Activated naive CD8-positive, alpha-beta T cell treated with anti-CD3 and anti-CD28 coated beads for 36 hours (primary cell): Measurements from ENCODE around the gene LNX1. TPM values are rescaled to one million over a fixed set of nuclear protein-coding genes. Genes with fewer than 3 reads are reported as not detected.
"Not testable (repeated sequence)": the region's sequence is repeated elsewhere in the genome, so short reads cannot be mapped to it uniquely, and the experiment has no call there.

ENCODE experiments used
- DNase-seq: peaks from one replicate; pipeline ENCODE4 v3.0.0; 2021
- H3K27ac Mint-ChIP-seq: one replicate; pipeline ENCODE4 v1.8.0; 2022; ENCODE audit warnings: mild to moderate bottlenecking, moderate library complexity, mixed read lengths
- H3K27me3 Mint-ChIP-seq: one replicate; pipeline ENCODE4 v1.8.0; 2022; ENCODE audit warnings: mild to moderate bottlenecking, mixed read lengths
- H3K36me3 Mint-ChIP-seq: one replicate; pipeline ENCODE4 v1.8.0; 2021; ENCODE audit warnings: mild to moderate bottlenecking, mixed read lengths
- H3K4me1 Mint-ChIP-seq: one replicate; pipeline ENCODE4 v1.8.0; 2021; ENCODE audit warnings: mixed read lengths
- H3K4me3 Mint-ChIP-seq: one replicate; pipeline ENCODE4 v1.8.0; 2022; ENCODE audit warnings: mild to moderate bottlenecking, moderate library complexity, mixed read lengths
- H3K9me3 Mint-ChIP-seq: one replicate; pipeline ENCODE4 v1.8.0; 2022; ENCODE audit warnings: mixed read lengths
- total RNA-seq, 2 experiments: library from RNA; stranded (reverse); gene quantifications; one replicate each; pipeline ENCODE4 v1.2.3, GENCODE V29; 2021

The LNX1 gene
- total RNA-seq, 2 experiments from 2014 or later, result not detected

DNA sequence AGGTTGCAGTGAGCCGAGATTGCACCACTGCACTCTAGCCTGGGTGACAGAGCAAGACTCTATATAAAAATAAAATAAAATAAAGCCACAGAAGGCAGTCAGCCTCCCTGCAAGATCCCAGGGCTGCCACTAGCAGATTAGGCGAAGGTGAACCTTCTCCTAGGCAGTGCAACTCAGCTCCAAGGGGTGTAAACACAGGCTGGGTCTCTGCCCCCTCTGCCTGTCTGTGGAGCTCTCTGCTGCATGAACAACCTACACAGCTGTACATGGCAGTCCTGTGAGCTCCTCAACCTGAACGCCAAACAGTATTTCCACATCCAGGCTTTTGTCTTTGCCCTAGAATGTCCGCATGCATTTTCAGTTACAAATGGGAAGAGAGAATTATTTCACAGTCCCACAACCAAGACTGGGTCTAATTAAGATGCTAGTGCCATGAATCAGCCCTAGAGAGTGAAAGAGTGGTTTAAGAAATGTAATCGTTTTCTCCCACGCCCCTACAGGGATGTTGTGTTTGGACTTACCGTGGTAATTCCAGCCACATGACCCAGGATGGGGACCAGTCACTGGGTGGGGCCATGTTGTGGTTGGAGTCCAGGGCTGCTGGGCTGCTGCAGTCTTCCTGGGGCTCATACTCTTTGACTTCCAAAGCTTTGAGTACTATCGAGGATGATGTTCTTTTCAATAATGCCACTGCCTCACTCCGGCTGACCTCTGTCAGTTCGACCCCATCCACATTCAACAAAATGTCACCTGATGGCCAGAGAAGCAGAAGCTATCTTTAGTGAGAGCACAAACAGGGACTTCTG lies 114.9 kb downstream of the LNX1 start:
- no peaks in the 10 kb centered on the region for H3K4me1 Mint-ChIP-seq
- no peak overlapping the region for H3K27ac Mint-ChIP-seq
- peaks cover 10% of the 10 kb centered on the region for H3K27me3 Mint-ChIP-seq
- no peak overlapping the region for H3K4me3 Mint-ChIP-seq
- peaks cover 2% of the 10 kb centered on the region for H3K36me3 Mint-ChIP-seq
- peaks cover 6% of the 10 kb centered on the region for H3K9me3 Mint-ChIP-seq
- no peak for DNase-seq

DNA sequence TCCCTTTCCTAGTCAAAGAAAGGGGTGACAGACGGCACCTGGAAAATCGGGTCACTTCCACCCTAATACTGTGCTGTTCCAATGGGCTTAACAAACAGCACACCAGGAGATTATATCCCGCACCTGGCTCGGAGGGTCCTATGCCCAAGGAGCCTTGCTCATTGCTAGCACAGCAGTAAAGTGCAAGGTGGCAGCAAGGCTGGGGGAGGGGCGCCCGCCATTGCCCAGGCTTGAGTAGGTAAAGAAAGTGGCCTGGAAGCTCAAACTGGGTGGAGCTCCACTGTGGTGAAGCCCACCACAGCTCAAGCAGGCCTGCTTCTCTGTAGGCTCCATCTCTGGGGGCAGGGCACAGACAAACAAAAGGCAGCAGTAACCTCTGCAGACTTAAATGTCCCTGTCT lies 124.7 kb downstream of the LNX1 start:
- peaks cover 12% of the 10 kb centered on the region for H3K36me3 Mint-ChIP-seq
- not testable (repeated sequence) for DNase-seq, H3K4me3 Mint-ChIP-seq, H3K27ac Mint-ChIP-seq, H3K4me1 Mint-ChIP-seq, H3K27me3 Mint-ChIP-seq
- peaks cover 20% of the 10 kb centered on the region for H3K9me3 Mint-ChIP-seq

DNA sequence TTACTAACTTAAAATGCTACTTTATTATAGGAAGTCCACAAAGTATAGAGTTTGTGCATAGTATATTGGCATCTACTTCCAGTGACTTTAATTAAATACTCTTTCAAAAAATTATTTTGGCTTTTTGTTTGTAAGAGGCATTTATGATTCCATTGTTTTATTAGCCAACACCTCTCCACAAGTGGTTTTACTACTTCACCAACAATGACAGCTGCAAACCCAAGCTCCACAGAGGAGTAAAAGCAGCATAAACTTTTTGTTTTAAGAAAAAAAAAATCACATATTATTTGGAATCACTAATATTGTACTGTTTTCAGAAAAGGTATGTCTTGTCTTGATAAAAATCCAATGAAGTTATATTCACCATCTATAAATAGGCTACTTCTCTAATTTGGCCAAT lies 125.4 kb downstream of the LNX1 start:
- DNase-seq, result no peak
- H3K9me3 Mint-ChIP-seq, result peaks cover 20% of the 10 kb centered on the region

DNA sequence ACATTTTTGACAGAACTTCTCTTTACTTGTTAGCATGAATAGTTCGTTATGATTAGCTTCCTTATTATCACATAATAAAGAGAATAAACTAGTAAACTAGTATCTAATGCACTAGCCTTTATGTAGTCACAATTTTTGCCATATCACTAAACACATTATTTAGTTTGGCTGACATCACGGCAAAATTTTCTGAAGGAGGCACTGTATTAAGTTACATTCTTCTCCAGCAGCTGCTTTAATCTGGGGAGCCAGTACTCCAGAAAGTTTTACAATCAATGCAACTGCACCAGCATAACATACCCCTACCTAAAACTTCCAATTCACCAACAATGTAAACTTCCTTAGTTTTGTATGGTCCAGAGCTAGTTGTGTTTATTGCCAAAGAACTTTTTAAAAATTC lies 126.0 kb downstream of the LNX1 start:
- DNase-seq, result no peak
- H3K27ac Mint-ChIP-seq, result no peak overlapping the region
- no peaks in the 10 kb centered on the region for H3K4me1 Mint-ChIP-seq
- peaks cover 19% of the 10 kb centered on the region for H3K36me3 Mint-ChIP-seq
- no peak overlapping the region for H3K4me3 Mint-ChIP-seq
- no peaks in the 10 kb centered on the region for H3K27me3 Mint-ChIP-seq
- H3K9me3 Mint-ChIP-seq, result peaks cover 18% of the 10 kb centered on the region

More for the DNA sequence above, 125.4 kb downstream of the LNX1 start:
- Mint-ChIP-seq H3K4me1 (no peaks in the 10 kb centered on the region), H3K27ac (no peak overlapping the region), H3K36me3 (peaks cover 16% of the 10 kb centered on the region), H3K4me3 (no peak overlapping the region), H3K27me3 (no peaks in the 10 kb centered on the region)

DNA sequence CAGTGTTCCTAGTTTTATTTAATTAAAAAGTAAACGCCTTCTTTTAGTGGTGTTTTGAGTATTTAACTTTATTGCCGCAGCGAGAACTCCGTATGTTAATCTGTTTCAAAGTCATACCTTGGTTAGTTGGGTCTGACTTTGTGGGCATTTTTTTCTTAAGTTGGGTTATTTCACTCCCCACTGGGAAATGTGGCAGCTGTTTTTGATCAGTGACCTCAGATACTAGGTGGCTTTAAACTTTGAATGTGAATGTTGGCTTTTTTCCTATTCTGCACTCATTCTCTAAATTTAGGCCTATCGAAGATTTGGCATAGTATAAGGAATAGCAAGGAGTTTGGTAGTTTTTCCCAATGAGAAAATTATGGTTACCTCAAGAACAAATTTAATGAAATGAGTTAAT lies 127.9 kb downstream of the LNX1 start:
- H3K4me3 Mint-ChIP-seq, result no peak overlapping the region
- no peak for DNase-seq
- H3K36me3 Mint-ChIP-seq, result peaks cover 23% of the 10 kb centered on the region
- H3K27me3 Mint-ChIP-seq, result no peaks in the 10 kb centered on the region
- H3K4me1 Mint-ChIP-seq, result no peaks in the 10 kb centered on the region
- no peak overlapping the region for H3K27ac Mint-ChIP-seq
- peaks cover 11% of the 10 kb centered on the region for H3K9me3 Mint-ChIP-seq

DNA sequence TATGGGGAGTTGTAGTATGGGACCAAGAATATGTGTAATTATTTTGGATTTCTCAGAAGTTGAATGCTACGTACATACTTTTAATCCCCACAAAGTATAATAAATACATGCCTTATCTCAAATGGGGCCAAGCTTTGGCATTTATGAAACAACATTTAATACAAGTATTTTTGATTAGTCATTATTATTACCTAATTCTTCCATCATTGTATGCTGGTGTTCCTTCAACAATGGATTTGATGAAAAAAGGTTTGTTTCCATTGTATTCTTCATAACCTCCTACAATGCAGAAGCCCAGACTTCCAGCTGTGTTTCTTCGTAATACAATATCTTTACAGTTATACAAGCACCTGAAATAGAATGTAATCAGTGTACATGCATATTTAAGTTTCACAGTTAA lies 130.0 kb downstream of the LNX1 start:
- no peaks in the 10 kb centered on the region for H3K9me3 Mint-ChIP-seq

DNA sequence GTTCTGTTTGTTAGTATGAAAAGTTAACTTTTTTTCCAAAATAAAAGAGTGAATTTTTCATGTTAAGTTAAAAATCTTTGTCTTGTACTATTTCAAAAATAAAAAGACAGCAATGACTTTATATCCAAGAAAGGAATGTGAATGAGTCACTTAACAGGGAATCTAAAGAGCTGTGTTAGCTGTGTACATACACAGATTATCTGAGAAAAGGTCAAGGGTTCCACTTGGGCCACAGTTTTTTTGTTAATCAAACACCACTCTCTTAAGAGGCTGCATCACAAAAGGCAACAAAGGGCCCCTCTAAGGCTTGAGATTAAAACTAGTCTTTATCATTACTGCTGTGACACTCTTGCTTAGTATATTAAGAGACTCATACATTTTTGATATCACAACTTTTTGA lies 131.7 kb downstream of the LNX1 start:
- no peaks in the 10 kb centered on the region for H3K9me3 Mint-ChIP-seq
- no peak overlapping the region for H3K27ac Mint-ChIP-seq
- no peaks in the 10 kb centered on the region for H3K27me3 Mint-ChIP-seq
- peaks cover 37% of the 10 kb centered on the region for H3K36me3 Mint-ChIP-seq
- DNase-seq, result no peak
- no peaks in the 10 kb centered on the region for H3K4me1 Mint-ChIP-seq
- H3K4me3 Mint-ChIP-seq, result no peak overlapping the region

More for the DNA sequence above, 130.0 kb downstream of the LNX1 start:
- no peak for DNase-seq
- no peak overlapping the region for H3K4me3 Mint-ChIP-seq
- H3K36me3 Mint-ChIP-seq, result peaks cover 22% of the 10 kb centered on the region
- H3K4me1 Mint-ChIP-seq, result no peaks in the 10 kb centered on the region
- H3K27ac Mint-ChIP-seq, result no peak overlapping the region
- H3K27me3 Mint-ChIP-seq, result no peaks in the 10 kb centered on the region

DNA sequence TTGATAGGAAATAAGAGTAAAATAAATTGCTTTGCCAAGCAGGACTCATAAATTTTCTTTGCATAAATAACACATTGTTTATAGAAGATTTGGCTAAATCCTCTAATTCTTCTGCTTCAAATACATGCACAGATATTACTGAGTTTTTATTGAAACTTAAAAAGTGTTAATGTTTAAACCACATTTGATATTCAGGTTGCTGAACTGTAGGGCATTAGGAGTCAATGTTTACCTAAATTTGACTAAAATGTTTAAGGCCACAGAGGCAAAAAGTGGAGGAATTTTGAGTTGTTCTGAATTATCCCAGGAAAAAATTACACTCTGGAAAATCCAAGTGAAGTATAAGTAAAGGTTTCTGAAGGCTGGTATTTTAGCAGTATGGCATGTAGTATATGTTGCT lies 135.1 kb downstream of the LNX1 start:
- no peaks in the 10 kb centered on the region for H3K9me3 Mint-ChIP-seq
- no peak overlapping the region for H3K4me3 Mint-ChIP-seq
- H3K27me3 Mint-ChIP-seq, result no peaks in the 10 kb centered on the region
- no peak for DNase-seq
- H3K27ac Mint-ChIP-seq, result no peak overlapping the region
- no peaks in the 10 kb centered on the region for H3K4me1 Mint-ChIP-seq
- peaks cover 46% of the 10 kb centered on the region for H3K36me3 Mint-ChIP-seq

DNA sequence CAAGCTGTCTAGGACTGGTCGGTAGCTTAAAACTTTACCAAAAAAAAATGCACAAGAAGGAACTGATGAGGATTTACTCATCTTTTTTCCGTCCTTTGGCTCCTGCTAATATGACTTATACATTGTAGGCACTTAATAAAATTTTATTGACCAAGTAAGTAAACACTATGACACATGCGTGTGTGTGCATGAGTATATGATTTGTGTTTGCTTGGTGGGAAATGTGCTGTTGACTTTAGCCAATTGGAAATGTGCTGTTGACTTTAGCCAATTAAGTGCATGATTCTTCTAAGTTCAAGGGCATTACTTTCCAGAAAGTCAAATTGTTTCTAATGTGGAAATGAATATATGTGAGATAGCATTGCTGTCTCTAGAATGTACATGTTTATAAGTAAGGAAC lies 135.5 kb downstream of the LNX1 start:
- Mint-ChIP-seq H3K9me3 (no peaks in the 10 kb centered on the region), H3K4me1 (peaks cover 2% of the 10 kb centered on the region), H3K36me3 (peaks cover 45% of the 10 kb centered on the region), H3K4me3 (no peak overlapping the region), H3K27me3 (no peaks in the 10 kb centered on the region), H3K27ac (no peak overlapping the region)
- no peak for DNase-seq

DNA sequence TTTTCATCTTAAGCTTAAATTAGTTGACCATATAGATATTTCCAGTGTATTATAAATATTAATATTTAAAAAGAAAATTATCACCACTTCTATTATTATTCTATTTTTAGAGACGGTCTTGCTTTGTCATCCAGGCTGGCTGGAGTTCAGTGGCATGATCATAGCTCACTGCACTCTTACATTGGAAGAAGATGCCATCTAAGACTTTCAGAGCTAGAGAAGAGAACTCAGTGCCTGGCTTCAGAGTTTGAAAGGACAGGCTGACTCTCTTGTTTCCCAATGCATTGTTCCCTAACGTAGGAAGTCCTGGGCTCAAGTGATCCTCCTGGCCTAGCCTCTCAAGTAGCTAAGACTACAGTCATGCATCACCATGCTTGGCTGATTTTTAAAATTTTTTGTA lies 137.9 kb downstream of the LNX1 start:
- no peaks in the 10 kb centered on the region for H3K9me3 Mint-ChIP-seq
- peaks cover 45% of the 10 kb centered on the region for H3K36me3 Mint-ChIP-seq

DNA sequence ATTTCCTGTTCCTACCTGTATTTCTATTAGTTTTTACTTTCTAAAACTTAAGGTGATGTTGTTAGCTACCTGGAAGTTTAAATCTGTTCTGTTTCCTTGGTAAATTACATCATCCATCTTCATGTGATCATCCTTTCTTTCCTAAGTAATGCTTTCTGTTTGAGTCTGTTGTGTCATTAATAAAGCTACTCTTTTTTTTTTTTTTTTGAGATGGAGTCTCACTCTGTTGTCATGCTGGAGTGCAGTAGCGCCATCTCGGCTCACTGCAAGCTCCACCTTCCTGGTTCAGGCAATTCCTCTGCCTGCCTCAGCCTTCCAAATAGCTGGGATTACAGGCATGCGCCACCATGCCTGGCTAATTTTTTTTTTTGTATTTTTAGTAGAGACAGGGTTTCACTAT lies 140.5 kb downstream of the LNX1 start:
- Mint-ChIP-seq H3K9me3 (no peaks in the 10 kb centered on the region), H3K27ac (peak overlapping the region; percentile 54), H3K4me3 (no peak overlapping the region), H3K36me3 (peaks cover 45% of the 10 kb centered on the region), H3K27me3 (no peaks in the 10 kb centered on the region), H3K4me1 (peaks cover 16% of the 10 kb centered on the region)
- DNase-seq, result no peak

More for the DNA sequence above, 137.9 kb downstream of the LNX1 start:
- Mint-ChIP-seq H3K4me3 (no peak overlapping the region), H3K27ac (no peak overlapping the region), H3K4me1 (peaks cover 10% of the 10 kb centered on the region), H3K27me3 (no peaks in the 10 kb centered on the region)
- no peak for DNase-seq

DNA sequence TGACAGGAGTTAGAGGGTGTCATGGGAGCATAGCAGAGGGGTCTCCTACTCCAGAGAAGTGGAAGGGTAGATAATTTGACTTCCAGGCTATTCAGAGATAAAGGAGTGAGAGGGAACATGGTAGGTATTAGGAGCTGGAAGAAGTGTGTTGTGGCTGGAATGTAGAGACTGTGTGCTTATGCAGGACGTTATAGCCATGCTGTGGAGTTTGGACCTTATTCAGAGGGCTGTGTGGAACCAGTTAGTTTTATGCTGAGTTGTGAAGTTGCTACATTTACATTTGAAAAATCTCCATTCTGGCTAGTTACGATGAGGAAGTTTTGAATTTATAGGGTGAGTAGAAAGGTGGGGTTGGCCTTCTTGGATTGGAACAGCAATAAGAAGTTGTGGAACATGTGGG lies 146.3 kb downstream of the LNX1 start:
- Mint-ChIP-seq H3K27me3 (no peaks in the 10 kb centered on the region), H3K4me3 (no peak overlapping the region), H3K4me1 (peaks cover 9% of the 10 kb centered on the region), H3K27ac (no peak overlapping the region), H3K9me3 (no peaks in the 10 kb centered on the region), H3K36me3 (peaks cover 35% of the 10 kb centered on the region)
- no peak for DNase-seq

DNA sequence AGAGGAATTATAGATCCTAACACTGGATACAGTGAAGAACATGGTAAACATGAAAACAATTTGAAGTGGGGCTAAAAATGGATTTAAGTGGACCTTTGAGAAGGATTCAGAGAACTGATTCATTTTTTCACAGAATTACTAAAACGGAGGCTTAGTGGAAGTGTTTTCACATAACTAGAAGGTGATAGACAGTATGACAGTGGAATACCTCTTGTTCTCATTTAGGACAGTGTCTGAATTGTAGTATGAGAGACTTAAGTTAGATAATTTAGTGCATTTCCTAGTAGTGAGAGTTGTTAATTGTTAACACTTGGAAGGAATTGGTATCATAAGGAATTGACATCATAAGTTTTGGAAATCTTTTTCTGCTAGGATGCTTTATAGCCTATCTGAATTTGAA lies 149.7 kb downstream of the LNX1 start:
- H3K27ac Mint-ChIP-seq, result no peak overlapping the region
- H3K27me3 Mint-ChIP-seq, result no peaks in the 10 kb centered on the region
- no peak for DNase-seq
- no peak overlapping the region for H3K4me3 Mint-ChIP-seq
- H3K9me3 Mint-ChIP-seq, result no peaks in the 10 kb centered on the region
- peaks cover 8% of the 10 kb centered on the region for H3K4me1 Mint-ChIP-seq
- H3K36me3 Mint-ChIP-seq, result peaks cover 33% of the 10 kb centered on the region

DNA sequence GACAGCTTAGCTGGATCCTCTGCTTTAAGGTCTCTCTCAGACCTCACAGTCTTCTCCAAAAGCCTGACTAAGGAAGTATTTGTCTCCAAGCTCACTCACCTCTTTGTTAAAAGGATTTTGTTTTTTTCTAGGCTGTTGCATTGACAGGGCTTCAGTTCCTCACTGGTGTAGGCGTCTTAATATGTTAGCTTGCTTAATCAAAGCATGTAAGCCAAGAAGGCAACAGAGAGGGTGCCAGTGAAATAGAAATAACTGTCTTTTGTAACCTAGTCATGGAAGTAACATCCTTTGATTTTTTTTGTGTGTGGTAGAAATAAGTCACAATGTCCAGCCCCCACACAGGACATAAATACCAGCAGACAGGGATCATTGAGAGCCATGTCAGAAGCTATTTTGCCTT lies 155.0 kb downstream of the LNX1 start:
- peaks cover 26% of the 10 kb centered on the region for H3K36me3 Mint-ChIP-seq
- DNase-seq, result no peak
- H3K4me1 Mint-ChIP-seq, result peaks cover 10% of the 10 kb centered on the region
- no peak overlapping the region for H3K4me3 Mint-ChIP-seq
- H3K27ac Mint-ChIP-seq, result no peak overlapping the region
- no peaks in the 10 kb centered on the region for H3K9me3 Mint-ChIP-seq
- H3K27me3 Mint-ChIP-seq, result no peaks in the 10 kb centered on the region

DNA sequence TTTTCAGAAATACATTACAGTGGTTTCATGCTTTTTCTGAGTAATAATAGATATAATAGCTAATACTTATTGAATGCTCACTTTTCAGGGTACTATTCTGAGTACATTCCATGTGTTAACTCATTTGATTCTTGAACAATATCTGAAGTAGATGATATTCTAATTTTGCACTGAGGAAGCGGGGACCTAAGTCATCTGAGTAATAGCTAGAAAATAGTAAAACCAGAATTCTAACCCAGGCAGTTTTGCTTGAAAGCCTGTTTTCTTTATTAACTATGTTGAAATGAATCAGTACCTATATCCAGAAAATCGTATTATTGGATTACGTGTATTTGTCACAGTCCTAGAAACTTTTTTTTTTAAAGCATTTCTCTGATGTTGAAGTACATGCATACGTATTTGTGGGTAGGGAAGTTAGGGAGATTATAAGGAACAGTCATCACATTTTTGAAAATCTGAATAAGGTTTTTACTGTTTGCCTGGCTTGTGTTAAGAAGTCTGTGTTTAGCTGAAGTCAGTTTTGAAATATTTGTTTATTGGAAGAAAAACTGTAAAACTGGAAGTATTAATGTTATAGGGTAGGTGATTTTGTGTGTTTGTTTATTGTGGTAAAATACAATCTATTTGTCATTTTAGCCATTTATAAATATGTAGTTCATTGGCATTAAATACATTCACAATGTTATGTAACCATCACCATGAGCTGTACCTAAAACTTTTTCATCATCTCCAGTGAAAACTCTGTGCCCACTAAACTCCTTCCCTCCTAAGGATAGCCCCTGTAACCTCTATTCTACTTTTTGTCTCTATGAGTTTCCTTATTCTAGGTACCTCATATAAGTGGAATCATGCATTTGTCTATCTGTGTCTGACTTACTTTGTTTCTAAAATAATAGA lies 158.5 kb downstream of the LNX1 start:
- Mint-ChIP-seq H3K4me1 (peaks cover 19% of the 10 kb centered on the region), H3K36me3 (peaks cover 35% of the 10 kb centered on the region), H3K27me3 (no peaks in the 10 kb centered on the region), H3K4me3 (no peak overlapping the region), H3K9me3 (no peaks in the 10 kb centered on the region), H3K27ac (no peak overlapping the region)
- no peak for DNase-seq
